Urinary bladder (tissue), 4 donors: ENCODE data around the gene DENND1A. TPM values are rescaled to one million over a fixed set of nuclear protein-coding genes. Genes with fewer than 3 reads are reported as not detected.

ENCODE experiments used
- DNase-seq: peaks from one replicate; pipeline ENCODE4 v3.0.0-alpha.2; 2015; ENCODE audit errors: extremely low spot score
- H3K27ac ChIP-seq: one replicate; pipeline ENCODE4 v1.5.1; 2013; ENCODE audit warnings: low read depth, mild to moderate bottlenecking, moderate library complexity
- H3K36me3 ChIP-seq: one replicate; pipeline ENCODE4 v1.6.1; 2013; ENCODE audit warnings: mild to moderate bottlenecking, moderate library complexity; ENCODE audit not compliant: insufficient read depth
- H3K4me1 ChIP-seq: one replicate; pipeline ENCODE4 v1.6.1; 2013; ENCODE audit warnings: mild to moderate bottlenecking, moderate library complexity; ENCODE audit not compliant: insufficient read depth
- H3K4me3 ChIP-seq: one replicate; pipeline ENCODE4 v1.5.1; 2013; ENCODE audit warnings: low read depth, low read length
- WGBS: extraction: QIAGEN DNeasy Blood & Tissue Kit; methylation state at CpG from one replicate; pipeline ENCODE4 v1.1.7; 2013; 5-methylcytosine and 5-hydroxymethylcytosine counted together
- polyA plus RNA-seq: library from polyadenylated mRNA; stranded (reverse); fragments of 200-250 nt; gene quantifications from one replicate; pipeline ENCODE4 v1.2.3, GENCODE V29; 2013
- total RNA-seq: library from RNA; depleted of rRNA; stranded (reverse); fragments of >200 nt; gene quantifications from one replicate; pipeline ENCODE4 v1.2.3, GENCODE V29; 2014
- donor health status: healthy with polysubstance abuse.
- donor health status: healthy.

DENND1A gene
- total and polyA plus RNA-seq, 2 donors: 14.8 to 20.2 TPM

- Histone ChIP-seq H3K36me3 (no peaks in the 10 kb centered on the region), H3K4me3 (no peak overlapping the region), H3K4me1 (no peaks in the 10 kb centered on the region), H3K27ac (no peak overlapping the region)
- DNase-seq: no peak
- whole genome bisulfite sequencing: 73% methylated on average over 3 of the region's 3 CpGs
These were observed 172.0 kb downstream of the DENND1A start for GRCh38 chr9:123757960-123758359.

- no peaks in the 10 kb centered on the region for H3K4me1 ChIP-seq
- 44% methylated on average over 6 of the region's 6 CpGs for WGBS
- H3K27ac ChIP-seq: no peak overlapping the region
- H3K4me3 ChIP-seq: no peak overlapping the region
- DNase-seq: no peak
- H3K36me3 ChIP-seq: no peaks in the 10 kb centered on the region
These were observed 172.4 kb downstream of the DENND1A start for GRCh38 chr9:123757547-123757946.

DNA sequence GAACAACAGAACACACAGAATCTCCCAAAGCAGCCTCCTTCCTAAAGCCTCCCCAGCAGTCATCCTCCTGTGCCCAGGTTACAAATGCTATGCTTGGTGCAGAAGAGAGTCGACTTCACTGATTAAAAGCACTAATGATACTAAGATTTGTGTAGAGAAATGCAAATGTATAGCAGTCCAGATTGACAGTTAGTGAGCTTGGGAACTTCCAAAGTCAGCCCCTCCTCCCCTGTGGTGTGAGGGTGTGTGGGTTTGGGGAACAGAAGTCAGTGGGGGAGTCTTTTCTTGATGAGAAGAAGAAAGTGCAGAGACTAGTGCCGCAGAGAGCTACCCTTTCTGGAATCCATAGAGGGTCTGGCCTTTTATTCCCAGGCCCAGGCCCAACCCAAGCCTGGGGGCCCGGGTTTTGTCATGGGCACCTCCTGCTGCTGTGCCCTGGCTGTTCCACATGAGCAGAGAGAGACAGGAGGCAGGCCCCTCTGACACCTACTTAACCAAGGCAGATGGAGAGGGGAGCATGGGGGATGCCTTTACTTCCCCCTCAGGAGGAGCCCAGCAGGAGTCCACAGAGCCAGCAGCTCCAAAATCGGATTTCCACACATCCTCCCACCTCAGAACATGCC lies 173.3 kb downstream of the DENND1A start:
- Histone ChIP-seq H3K4me1 (no peaks in the 10 kb centered on the region), H3K27ac (no peak overlapping the region), H3K4me3 (no peak overlapping the region), H3K36me3 (no peaks in the 10 kb centered on the region)
- DNase-seq: no peak
- 95% methylated on average over 4 of the region's 4 CpGs for WGBS

DNA sequence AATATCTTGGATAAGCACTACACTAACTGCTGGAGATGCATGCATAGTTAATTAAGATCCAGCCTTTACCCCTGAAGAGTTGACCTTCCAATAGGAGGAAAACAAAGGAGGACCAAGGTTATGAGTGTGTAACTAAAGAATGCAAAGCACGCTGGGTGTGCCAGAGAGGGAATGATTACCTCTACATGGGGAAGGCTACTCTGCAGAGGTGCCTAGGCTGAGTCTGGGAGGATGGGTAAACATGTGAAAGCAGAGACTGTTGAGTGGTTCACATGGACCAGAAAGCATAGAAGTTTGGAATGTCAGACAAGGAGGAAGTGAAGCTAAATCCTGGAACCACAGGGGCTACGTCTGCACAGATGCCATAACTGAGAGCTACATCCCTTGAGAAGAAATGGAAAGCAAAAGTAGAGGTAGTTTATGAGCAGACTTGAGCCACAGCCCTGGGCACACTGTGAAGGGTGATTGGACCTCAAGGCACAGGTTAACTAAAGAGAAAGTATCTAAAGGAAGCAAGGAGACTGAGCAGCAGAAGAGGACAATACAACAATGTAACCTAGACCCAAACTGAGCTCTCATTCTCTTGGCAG lies 176.2 kb downstream of the DENND1A start:
- Histone ChIP-seq H3K4me1 (no peaks in the 10 kb centered on the region), H3K36me3 (no peaks in the 10 kb centered on the region), H3K4me3 (no peak overlapping the region), H3K27ac (no peak overlapping the region)
- DNase-seq: no peak
- 97% methylated on average over 2 of the region's 2 CpGs for whole genome bisulfite sequencing

DNA sequence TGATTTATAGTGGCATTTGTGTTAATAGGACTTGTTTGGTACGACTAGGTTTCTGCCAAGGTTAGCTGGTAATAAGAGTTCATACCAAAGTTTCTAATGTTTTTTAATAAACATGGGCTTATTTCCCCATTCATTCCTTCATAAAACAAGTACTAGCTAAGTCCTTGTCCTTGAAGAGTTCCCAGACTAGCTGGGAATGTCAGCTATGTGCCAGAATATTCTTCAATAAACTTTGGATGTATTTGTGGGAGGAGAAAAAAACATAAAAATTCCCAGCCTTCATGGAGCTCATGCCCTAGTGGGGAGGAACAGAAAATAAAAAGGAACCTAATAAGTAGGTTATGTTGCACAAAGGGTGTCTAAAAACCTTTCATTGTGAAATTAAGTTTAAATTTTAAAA lies 176.9 kb downstream of the DENND1A start:
- H3K4me3 ChIP-seq: no peak overlapping the region
- 46% methylated on average over 1 of the region's 1 CpG for WGBS
- H3K36me3 ChIP-seq: no peaks in the 10 kb centered on the region
- DNase-seq: no peak
- H3K27ac ChIP-seq: no peak overlapping the region
- no peaks in the 10 kb centered on the region for H3K4me1 ChIP-seq

GRCh38 chr9:123749580-123750202 lies 180.2 kb downstream of the DENND1A start:
- Histone ChIP-seq H3K4me3 (no peak overlapping the region), H3K27ac (no peak overlapping the region), H3K36me3 (no peaks in the 10 kb centered on the region), H3K4me1 (no peaks in the 10 kb centered on the region)
- WGBS: 83% methylated on average over 4 of the region's 4 CpGs
- DNase-seq: no peak

- WGBS: 98% methylated on average over 1 of the region's 1 CpG
- Histone ChIP-seq H3K36me3 (no peaks in the 10 kb centered on the region), H3K4me3 (no peak overlapping the region), H3K4me1 (no peaks in the 10 kb centered on the region), H3K27ac (no peak overlapping the region)
- no peak for DNase-seq
These were observed 183.2 kb downstream of the DENND1A start for GRCh38 chr9:123746765-123747164.

- 100% methylated on average over 1 of the region's 1 CpG for WGBS
- Histone ChIP-seq H3K27ac (no peak overlapping the region), H3K4me3 (no peak overlapping the region), H3K36me3 (no peaks in the 10 kb centered on the region), H3K4me1 (no peaks in the 10 kb centered on the region)
- no peak for DNase-seq
These were observed 184.0 kb downstream of the DENND1A start for GRCh38 chr9:123745933-123746332.

- WGBS: 82% methylated on average over 2 of the region's 2 CpGs
- no peak for DNase-seq
- Histone ChIP-seq H3K4me3 (no peak overlapping the region), H3K27ac (no peak overlapping the region), H3K4me1 (no peaks in the 10 kb centered on the region), H3K36me3 (no peaks in the 10 kb centered on the region)
These were observed 184.5 kb downstream of the DENND1A start for GRCh38 chr9:123745451-123745850.

- 95% methylated on average over 4 of the region's 4 CpGs for WGBS
These were observed 186.2 kb downstream of the DENND1A start for GRCh38 chr9:123743737-123744136.

DNA sequence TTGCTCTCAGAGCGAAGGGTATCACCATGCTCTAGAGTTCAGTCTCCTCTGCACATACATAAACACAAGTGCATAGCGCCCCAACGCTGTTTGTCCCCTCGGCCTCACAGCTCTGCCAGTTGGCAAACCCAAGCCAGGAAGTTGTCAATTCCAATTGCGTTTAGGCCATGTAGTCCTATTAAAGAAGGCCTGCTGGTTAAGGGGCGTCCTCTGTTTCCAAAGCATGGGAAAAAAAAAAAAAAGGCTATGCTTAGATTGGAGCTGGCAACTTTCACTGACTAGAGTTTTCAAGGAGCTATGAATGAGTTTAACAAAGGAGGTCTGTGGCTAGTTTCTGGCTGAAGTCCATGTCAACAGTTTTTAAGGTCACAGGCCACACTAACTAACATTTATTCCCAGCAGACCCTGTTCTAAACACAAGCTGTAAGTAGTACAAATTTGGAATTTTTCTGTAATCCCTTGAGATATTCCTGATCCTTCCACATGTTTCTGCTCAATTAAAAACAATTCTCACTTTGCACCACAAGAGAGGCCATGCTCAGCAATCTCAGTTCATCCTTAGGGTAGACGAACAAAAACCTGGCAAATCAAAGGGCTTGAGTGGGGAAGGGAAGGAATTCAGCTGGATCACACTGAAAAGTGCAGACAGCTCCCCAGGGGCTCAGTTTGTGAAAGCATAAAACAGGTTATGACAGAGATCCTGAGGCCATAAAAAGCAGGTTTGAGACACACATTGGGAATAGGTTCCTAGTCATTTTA lies 187.7 kb downstream of the DENND1A start:
- no peak for DNase-seq
- no peaks in the 10 kb centered on the region for H3K36me3 ChIP-seq
- no peak overlapping the region for H3K27ac ChIP-seq
- no peaks in the 10 kb centered on the region for H3K4me1 ChIP-seq
- no peak overlapping the region for H3K4me3 ChIP-seq
- 46% methylated on average over 7 of the region's 7 CpGs for WGBS

More at GRCh38 chr9:123743737-123744136, 186.2 kb downstream of the DENND1A start:
- Histone ChIP-seq H3K4me1 (no peaks in the 10 kb centered on the region), H3K4me3 (no peak overlapping the region), H3K36me3 (no peaks in the 10 kb centered on the region), H3K27ac (no peak overlapping the region)
- DNase-seq: no peak

GRCh38 chr9:123741214-123741613 lies 188.7 kb downstream of the DENND1A start:
- DNase-seq: no peak
- Histone ChIP-seq H3K4me3 (no peak overlapping the region), H3K36me3 (no peaks in the 10 kb centered on the region)

GRCh38 chr9:123739902-123740301 lies 190.0 kb downstream of the DENND1A start:
- Histone ChIP-seq H3K4me1 (no peaks in the 10 kb centered on the region), H3K27ac (no peak overlapping the region), H3K36me3 (no peaks in the 10 kb centered on the region), H3K4me3 (no peak overlapping the region)
- DNase-seq: no peak
- WGBS: 90% methylated on average over 2 of the region's 2 CpGs

More at GRCh38 chr9:123741214-123741613, 188.7 kb downstream of the DENND1A start:
- H3K4me1 ChIP-seq: no peaks in the 10 kb centered on the region
- WGBS: 76% methylated on average over 3 of the region's 3 CpGs
- no peak overlapping the region for H3K27ac ChIP-seq

- no peaks in the 10 kb centered on the region for H3K4me1 ChIP-seq
- no peak overlapping the region for H3K27ac ChIP-seq
- no peak overlapping the region for H3K4me3 ChIP-seq
- DNase-seq: no peak
- H3K36me3 ChIP-seq: no peaks in the 10 kb centered on the region
- WGBS: 96% methylated on average over 1 of the region's 1 CpG
These were observed 190.5 kb downstream of the DENND1A start for GRCh38 chr9:123739387-123739786.
